Loucy (cell line): ENCODE results near the gene KRT32.

Source experiments
- CTCF ChIP-seq: fragments of 200-600 bp; sonication (generic); conservative IDR thresholded peaks from 2 replicates; pipeline ENCODE4 v1.5.1; 2014; ENCODE audit warnings: mild to moderate bottlenecking, antibody characterized with exemption, low read length
- EZH2phosphoT487 ChIP-seq: fragments of 200-600 bp; IDR thresholded peaks from 2 replicates; pipeline ENCODE4 v1.6.1; 2018; ENCODE audit warnings: antibody characterized with exemption, mild to moderate bottlenecking, moderate library complexity, borderline replicate concordance

- TF ChIP-seq CTCF (no peak), EZH2phosphoT487 (no peak)
These were observed 53.2 kb downstream of the KRT32 start for GRCh38 chr17:41413982-41414381.
